OCI-LY3 (cell line): Measurements from ENCODE around the gene NUBP2.
A peak's percentile ranks its signal among the peaks of the same experiment; 100 is the strongest.

Source experiments
- H2AFZ ChIP-seq: fragments of 200-600, 300-600 bp; shearing (Covaris generic); 2 replicates; pipeline ENCODE4 v1.6.0; 2014; ENCODE audit warnings: antibody characterized with exemption, low read depth, low read length
- H3K27ac ChIP-seq: fragments of 200-600, 300-600 bp; sonication (generic); 2 replicates; pipeline ENCODE4 v1.5.1; 2014; ENCODE audit warnings: mild to moderate bottlenecking, low read length, moderate library complexity, mixed read lengths
- H3K27me3 ChIP-seq: fragments of 200-600, 300-600 bp; sonication (generic); 2 replicates; pipeline ENCODE4 v1.6.1; 2014; ENCODE audit warnings: low read depth, low read length, mixed read lengths
- H3K36me3 ChIP-seq: fragments of 200-600, 300-600 bp; sonication (generic); replicated peaks from 2 replicates; pipeline ENCODE3; 2014; ENCODE audit warnings: low read depth, low read length, mixed read lengths
- H3K4me1 ChIP-seq: fragments of 300-600, 200-600 bp; sonication (generic); 2 replicates; pipeline ENCODE4 v1.6.1; 2014; ENCODE audit warnings: low read length, mixed read lengths
- H3K4me2 ChIP-seq: fragments of 200-600, 300-600 bp; sonication (generic); 2 replicates; pipeline ENCODE4 v1.6.1; 2014; ENCODE audit warnings: low read length, mixed read lengths
- H3K4me3 ChIP-seq: fragments of 300-600, 200-600 bp; sonication (generic); 2 replicates; pipeline ENCODE4 v1.5.1; 2014; ENCODE audit warnings: antibody characterized with exemption, mild to moderate bottlenecking, low read length, moderate library complexity
- H3K79me2 ChIP-seq: fragments of 300-600, 200-600 bp; shearing (Covaris generic); 2 replicates; pipeline ENCODE4 v1.6.1; 2014; ENCODE audit warnings: mild to moderate bottlenecking, low read length, mixed read lengths
- H3K9ac ChIP-seq: fragments of 300-600, 200-600 bp; shearing (Covaris generic); 2 replicates; pipeline ENCODE4 v1.6.0; 2014; ENCODE audit warnings: mild to moderate bottlenecking, low read length, moderate library complexity
- H3K9me3 ChIP-seq: fragments of 200-600, 300-600 bp; shearing (Covaris generic); 2 replicates; pipeline ENCODE4 v1.6.1; 2014; ENCODE audit warnings: low read length, mixed read lengths; ENCODE audit not compliant: insufficient read depth
- H4K20me1 ChIP-seq: fragments of 200-600, 300-600 bp; sonication (generic); 2 replicates; pipeline ENCODE4 v1.6.1; 2016; ENCODE audit warnings: low read length, mixed read lengths; ENCODE audit not compliant: insufficient read depth
- EZH2phosphoT487 ChIP-seq: fragments of 200-600 bp; shearing (Covaris generic); IDR thresholded peaks from 2 replicates; pipeline ENCODE4 v1.6.1; 2018; ENCODE audit warnings: antibody characterized with exemption, mixed run types, low read depth
- TF ChIP-seq, protein P1 (sequence below): fragments of 200-600, 300-600 bp; sonication (generic); IDR thresholded peaks from 2 replicates; pipeline ENCODE4 v1.5.1; 2014; ENCODE audit warnings: antibody characterized with exemption, low read length, low read depth

The NUBP2 gene

DNA sequence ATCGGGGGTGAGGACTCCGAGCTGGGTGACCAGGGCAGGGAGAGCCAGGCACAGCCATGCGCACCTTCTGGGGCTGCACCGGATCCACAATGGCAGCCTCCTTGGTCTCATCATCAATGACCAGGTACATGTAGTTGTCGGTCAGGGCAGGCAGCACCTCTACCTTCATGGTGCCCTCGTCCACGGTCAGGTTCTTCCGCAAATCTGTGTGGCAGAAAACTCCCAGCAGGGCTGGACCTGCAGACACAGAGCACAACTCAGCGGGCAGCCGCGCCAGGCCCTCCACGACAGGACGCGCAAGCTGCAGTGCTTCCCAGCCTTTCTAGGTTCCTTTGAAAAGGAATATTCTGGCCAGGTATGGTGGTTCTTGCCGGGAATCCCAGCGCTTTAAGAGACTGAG, 40.0 kb downstream of the NUBP2 start:
- Histone ChIP-seq H4K20me1 (no peaks in the 10 kb centered on the region), H2AFZ (no peak overlapping the region), H3K27me3 (no peaks in the 10 kb centered on the region), H3K36me3 (no peaks in the 10 kb centered on the region), H3K9me3 (no peaks in the 10 kb centered on the region), H3K27ac (no peak overlapping the region), H3K9ac (no peak overlapping the region), H3K4me3 (no peak overlapping the region), H3K4me2 (no peak overlapping the region), H3K79me2 (peaks cover 17% of the 10 kb centered on the region), H3K4me1 (peaks cover 15% of the 10 kb centered on the region)
- no peak for TF ChIP-seq EZH2phosphoT487
- TF ChIP-seq, protein P1, sequence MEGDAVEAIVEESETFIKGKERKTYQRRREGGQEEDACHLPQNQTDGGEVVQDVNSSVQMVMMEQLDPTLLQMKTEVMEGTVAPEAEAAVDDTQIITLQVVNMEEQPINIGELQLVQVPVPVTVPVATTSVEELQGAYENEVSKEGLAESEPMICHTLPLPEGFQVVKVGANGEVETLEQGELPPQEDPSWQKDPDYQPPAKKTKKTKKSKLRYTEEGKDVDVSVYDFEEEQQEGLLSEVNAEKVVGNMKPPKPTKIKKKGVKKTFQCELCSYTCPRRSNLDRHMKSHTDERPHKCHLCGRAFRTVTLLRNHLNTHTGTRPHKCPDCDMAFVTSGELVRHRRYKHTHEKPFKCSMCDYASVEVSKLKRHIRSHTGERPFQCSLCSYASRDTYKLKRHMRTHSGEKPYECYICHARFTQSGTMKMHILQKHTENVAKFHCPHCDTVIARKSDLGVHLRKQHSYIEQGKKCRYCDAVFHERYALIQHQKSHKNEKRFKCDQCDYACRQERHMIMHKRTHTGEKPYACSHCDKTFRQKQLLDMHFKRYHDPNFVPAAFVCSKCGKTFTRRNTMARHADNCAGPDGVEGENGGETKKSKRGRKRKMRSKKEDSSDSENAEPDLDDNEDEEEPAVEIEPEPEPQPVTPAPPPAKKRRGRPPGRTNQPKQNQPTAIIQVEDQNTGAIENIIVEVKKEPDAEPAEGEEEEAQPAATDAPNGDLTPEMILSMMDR = no peak

- Histone ChIP-seq H3K4me2 (no peak overlapping the region), H3K27ac (no peak overlapping the region), H3K9me3 (no peaks in the 10 kb centered on the region), H3K4me1 (peaks cover 20% of the 10 kb centered on the region), H3K79me2 (peaks cover 25% of the 10 kb centered on the region), H2AFZ (no peak overlapping the region), H3K36me3 (no peaks in the 10 kb centered on the region), H3K27me3 (no peaks in the 10 kb centered on the region), H3K4me3 (no peak overlapping the region), H3K9ac (no peak overlapping the region), H4K20me1 (no peaks in the 10 kb centered on the region)
- TF ChIP-seq, protein P1 = peak; percentile 41
- TF ChIP-seq EZH2phosphoT487 = no peak
These were observed 41.1 kb downstream of the NUBP2 start for GRCh38 chr16:1823821-1824220.

DNA sequence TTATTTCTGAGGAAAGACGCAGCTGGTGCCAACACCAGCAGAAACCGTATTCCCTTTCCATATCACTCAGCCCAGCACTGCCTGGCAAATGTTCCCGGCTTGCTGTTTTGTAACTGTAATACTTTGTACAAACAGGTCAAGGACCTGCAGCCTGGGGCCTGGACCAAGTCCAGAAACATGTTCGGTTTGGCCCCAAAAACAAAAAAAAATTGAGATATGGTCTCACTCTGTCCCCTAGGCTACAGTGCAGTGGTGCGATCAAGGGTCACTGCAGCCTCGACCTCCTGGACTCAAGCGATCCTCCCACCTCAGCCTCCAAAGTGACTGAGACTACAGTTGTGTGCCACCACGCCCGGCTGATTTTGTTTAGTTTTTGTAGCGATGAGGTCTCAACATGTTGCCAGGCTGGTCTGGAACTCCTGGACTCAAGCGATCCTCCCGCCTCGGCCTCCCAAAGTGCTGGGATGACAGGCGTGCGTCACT, 42.7 kb downstream of the NUBP2 start:
- TF ChIP-seq, protein P1 = no peak
- TF ChIP-seq EZH2phosphoT487 = no peak
- Histone ChIP-seq H3K79me2 (peaks cover 35% of the 10 kb centered on the region), H3K9ac (peak overlapping the region; percentile 31; the same call in 1 of the 2 replicates), H3K9me3 (no peaks in the 10 kb centered on the region), H3K4me2 (peak overlapping the region; percentile 75), H4K20me1 (no peaks in the 10 kb centered on the region), H2AFZ (no peak overlapping the region), H3K27me3 (no peaks in the 10 kb centered on the region), H3K27ac (no peak overlapping the region), H3K36me3 (peaks cover 3% of the 10 kb centered on the region), H3K4me3 (peak overlapping the region; percentile 97), H3K4me1 (peaks cover 20% of the 10 kb centered on the region)

DNA sequence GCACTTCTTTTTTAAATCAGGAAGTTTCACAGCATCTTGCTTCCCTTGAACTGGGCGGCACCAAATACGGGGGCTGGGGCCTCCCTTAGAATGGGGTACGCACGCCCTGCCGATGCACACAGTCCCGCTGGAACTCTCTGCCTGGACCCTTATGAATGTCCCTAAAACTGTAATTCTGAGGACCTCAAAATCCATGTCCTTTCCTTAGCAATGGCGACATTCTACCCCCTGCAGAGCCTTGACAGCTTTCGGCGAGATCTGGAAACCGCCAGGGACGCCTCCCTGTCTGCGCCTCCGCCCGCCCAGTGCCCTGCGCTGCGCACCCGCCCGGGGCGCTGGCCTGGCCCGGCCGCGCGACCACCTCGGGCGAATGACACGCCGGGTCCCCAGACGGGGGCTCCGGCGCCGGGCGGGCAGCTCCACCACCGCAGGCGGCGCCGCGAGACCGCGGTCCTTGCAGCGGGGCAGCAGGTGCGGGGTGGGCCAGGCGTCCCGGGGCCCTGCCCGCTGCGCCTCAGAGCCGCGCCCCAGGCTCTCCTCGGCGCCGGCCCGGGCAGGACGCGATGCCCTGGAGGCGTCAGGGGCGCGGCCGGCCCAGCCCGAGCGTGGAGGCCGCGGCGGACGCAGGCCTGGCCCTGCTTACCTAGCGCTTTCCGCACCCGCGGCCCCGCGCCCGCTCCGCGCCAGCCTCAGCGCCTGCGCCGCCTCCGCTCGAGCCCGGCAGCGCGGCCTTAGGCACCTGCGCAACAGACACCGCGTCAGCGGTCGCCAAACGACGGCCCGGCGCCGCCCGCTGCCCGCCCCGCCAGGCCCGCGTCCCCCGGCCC, 43.3 kb downstream of the NUBP2 start:
- Histone ChIP-seq H3K4me2 (peak overlapping the region; percentile 75), H3K4me3 (peak overlapping the region; percentile 97), H3K79me2 (peaks cover 35% of the 10 kb centered on the region), H3K9ac (peak overlapping the region; percentile 31; the same call in 1 of the 2 replicates), H3K9me3 (no peaks in the 10 kb centered on the region), H3K27me3 (no peaks in the 10 kb centered on the region), H3K27ac (no peak overlapping the region), H3K36me3 (peaks cover 3% of the 10 kb centered on the region), H2AFZ (no peak overlapping the region; the same call in 1 of the 2 replicates), H4K20me1 (no peaks in the 10 kb centered on the region), H3K4me1 (peaks cover 20% of the 10 kb centered on the region)
- no peak for TF ChIP-seq EZH2phosphoT487
- TF ChIP-seq, protein P1 = no peak
